Erythroblast (primary cell): Measurements from ENCODE around the gene EDDM13.
"Not testable (repeated sequence)": the region's sequence is repeated elsewhere in the genome, so short reads cannot be mapped to it uniquely, and the experiment has no call there.

Source experiments
- GATA1 ChIP-seq: IDR thresholded peaks from 2 replicates; pipeline ENCODE4 v1.6.1; 2011; ENCODE audit warnings: low read depth, mild to moderate bottlenecking, control low read depth, low read length, moderate library complexity
- POLR2A ChIP-seq: IDR thresholded peaks from 2 replicates; pipeline ENCODE4 v1.6.1; 2011; ENCODE audit warnings: mild to moderate bottlenecking, low read length

GRCh38 chr19:56245764-56246163, 26.8 kb upstream of the EDDM13 start:
- not testable (repeated sequence) for TF ChIP-seq POLR2A, GATA1
